Neural progenitor cell (in vitro differentiated cells): ENCODE results near the gene CFL1. TPM values are rescaled to one million over a fixed set of nuclear protein-coding genes. Genes with fewer than 3 reads are reported as not detected.
A peak's percentile ranks its signal among the peaks of the same experiment; 100 is the strongest.

ENCODE experiments used
- DNase-seq: peaks from one replicate; pipeline ENCODE4 v3.0.0-alpha.2; 2016; ENCODE audit warnings: low spot score
- H2AFZ ChIP-seq: fragments of 200-600 bp; sonication (generic); replicated peaks from 2 replicates; pipeline ENCODE4 v1.6.1; 2016; ENCODE audit warnings: antibody characterized with exemption
- H3F3A ChIP-seq: fragments of 200-600 bp; sonication (generic); 2 replicates; pipeline ENCODE4 v1.6.1; 2016; ENCODE audit warnings: antibody characterized with exemption, low read depth
- H3K27ac ChIP-seq: fragments of 200-600 bp; sonication (generic); 2 replicates; pipeline ENCODE4 v1.5.1; 2016; ENCODE audit warnings: mild to moderate bottlenecking
- H3K27me3 ChIP-seq: fragments of 200-600 bp; sonication (generic); 2 replicates; pipeline ENCODE4 v1.6.1; 2016; ENCODE audit warnings: mild to moderate bottlenecking, moderate library complexity
- H3K36me3 ChIP-seq: fragments of 200-600 bp; sonication (generic); 2 replicates; pipeline ENCODE4 v1.5.1; 2016
- H3K4me1 ChIP-seq: fragments of 200-600 bp; sonication (generic); 2 replicates; pipeline ENCODE4 v1.6.1; 2016; ENCODE audit warnings: mixed run types
- H3K4me2 ChIP-seq: fragments of 200-600 bp; sonication (generic); 2 replicates; pipeline ENCODE4 v1.6.1; 2016
- H3K4me3 ChIP-seq: fragments of 200-600 bp; sonication (generic); 2 replicates; pipeline ENCODE4 v1.5.1; 2016
- H3K79me2 ChIP-seq: fragments of 200-600 bp; sonication (generic); 2 replicates; pipeline ENCODE4 v1.6.1; 2016; ENCODE audit warnings: low read depth
- H3K9ac ChIP-seq: fragments of 200-600 bp; sonication (generic); 2 replicates; pipeline ENCODE4 v1.6.1; 2016
- H3K9me3 ChIP-seq: fragments of 200-600 bp; sonication (generic); 2 replicates; pipeline ENCODE4 v1.5.1; 2016; ENCODE audit warnings: low read depth
- H4K20me1 ChIP-seq: fragments of 200-600 bp; sonication (generic); 2 replicates; pipeline ENCODE4 v1.6.1; 2016; ENCODE audit warnings: low read depth
- H3K27ac Mint-ChIP-seq: 3 replicates; pipeline ENCODE4 v1.8.0; 2021; ENCODE audit warnings: mixed read lengths
- H3K27me3 Mint-ChIP-seq: 2 replicates; pipeline ENCODE4 v1.8.0; 2022; ENCODE audit warnings: low read depth, mild to moderate bottlenecking, inconsistent platforms, moderate library complexity, mixed read lengths; ENCODE audit not compliant: insufficient read depth
- H3K36me3 Mint-ChIP-seq: 3 replicates; pipeline ENCODE4 v1.8.0; 2021; ENCODE audit warnings: mixed read lengths
- H3K4me1 Mint-ChIP-seq: 3 replicates; pipeline ENCODE4 v1.8.0; 2021; ENCODE audit warnings: mixed read lengths
- H3K4me3 Mint-ChIP-seq: 3 replicates; pipeline ENCODE4 v1.8.0; 2021; ENCODE audit warnings: mild to moderate bottlenecking, moderate library complexity, mixed read lengths
- H3K9me3 Mint-ChIP-seq: 3 replicates; pipeline ENCODE4 v1.8.0; 2020; ENCODE audit warnings: mixed read lengths
- EZH2 ChIP-seq: fragments of 200-600 bp; sonication (generic); IDR thresholded peaks from 2 replicates; pipeline ENCODE4 v1.6.1; 2017; ENCODE audit warnings: antibody characterized with exemption, mild to moderate bottlenecking, moderate library complexity
- EZH2phosphoT487 ChIP-seq: fragments of 200-600 bp; sonication (generic); IDR thresholded peaks from 2 replicates; pipeline ENCODE4 v1.6.1; 2017; ENCODE audit warnings: antibody characterized with exemption
- total RNA-seq: library from RNA; depleted of rRNA; stranded (reverse); fragments of >200 nt; gene quantifications from 2 replicates; pipeline ENCODE4 v1.2.3, GENCODE V29; 2015; ENCODE audit warnings: low replicate concordance
- TF ChIP-seq, protein P1 (sequence below): fragments of 200-600 bp; sonication (generic); IDR thresholded peaks from 2 replicates; pipeline ENCODE4 v1.5.1; 2017; ENCODE audit warnings: antibody characterized with exemption, mild to moderate bottlenecking

Gene CFL1
- total RNA-seq, 1 donor from 2014 or later: 704 TPM

DNA sequence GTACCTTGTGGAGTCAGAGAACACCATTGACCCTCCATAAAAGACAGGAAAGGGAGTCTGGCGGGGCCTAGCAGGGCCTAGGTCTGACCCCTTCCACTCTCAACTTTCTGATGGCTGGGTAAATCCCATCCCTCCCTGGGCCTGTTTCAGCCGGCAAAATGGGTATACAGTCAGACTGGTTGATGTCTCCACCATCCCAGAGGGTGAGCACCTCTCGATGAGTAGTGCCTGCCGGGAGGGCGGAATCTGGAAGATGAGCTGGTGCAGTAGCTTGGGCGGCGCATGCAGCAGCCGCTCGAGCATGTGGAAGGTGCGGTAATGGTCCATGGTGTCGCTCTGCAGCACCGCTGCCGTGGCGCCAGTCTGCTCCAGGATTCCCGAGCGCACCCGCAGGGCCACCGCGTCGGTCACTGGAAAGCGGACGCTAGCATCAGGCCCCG is 29.8 kb upstream of the CFL1 start:
- Mint-ChIP-seq H3K27me3 (peaks cover 8% of the 10 kb centered on the region), H3K4me3 (peak overlapping the region; percentile 98), H3K27ac (peak overlapping the region; percentile 91), H3K9me3 (no peaks in the 10 kb centered on the region), H3K4me1 (peaks cover 51% of the 10 kb centered on the region), H3K36me3 (peaks cover 21% of the 10 kb centered on the region)
- Histone ChIP-seq H3K9ac (peak overlapping the region; percentile 58), H3K9me3 (no peaks in the 10 kb centered on the region), H3K4me3 (peak overlapping the region; percentile 66), H3K4me2 (peak overlapping the region; percentile 98), H3K79me2 (peaks cover 31% of the 10 kb centered on the region), H3K4me1 (peaks cover 21% of the 10 kb centered on the region), H3F3A (peaks cover 49% of the 10 kb centered on the region), H3K36me3 (peaks cover 4% of the 10 kb centered on the region), H4K20me1 (peaks cover 24% of the 10 kb centered on the region), H3K27ac (peak overlapping the region; percentile 82), H2AFZ (peak overlapping the region; percentile 59), H3K27me3 (peaks cover 18% of the 10 kb centered on the region)
- no peak for TF ChIP-seq EZH2phosphoT487
- no peak for DNase-seq

DNA sequence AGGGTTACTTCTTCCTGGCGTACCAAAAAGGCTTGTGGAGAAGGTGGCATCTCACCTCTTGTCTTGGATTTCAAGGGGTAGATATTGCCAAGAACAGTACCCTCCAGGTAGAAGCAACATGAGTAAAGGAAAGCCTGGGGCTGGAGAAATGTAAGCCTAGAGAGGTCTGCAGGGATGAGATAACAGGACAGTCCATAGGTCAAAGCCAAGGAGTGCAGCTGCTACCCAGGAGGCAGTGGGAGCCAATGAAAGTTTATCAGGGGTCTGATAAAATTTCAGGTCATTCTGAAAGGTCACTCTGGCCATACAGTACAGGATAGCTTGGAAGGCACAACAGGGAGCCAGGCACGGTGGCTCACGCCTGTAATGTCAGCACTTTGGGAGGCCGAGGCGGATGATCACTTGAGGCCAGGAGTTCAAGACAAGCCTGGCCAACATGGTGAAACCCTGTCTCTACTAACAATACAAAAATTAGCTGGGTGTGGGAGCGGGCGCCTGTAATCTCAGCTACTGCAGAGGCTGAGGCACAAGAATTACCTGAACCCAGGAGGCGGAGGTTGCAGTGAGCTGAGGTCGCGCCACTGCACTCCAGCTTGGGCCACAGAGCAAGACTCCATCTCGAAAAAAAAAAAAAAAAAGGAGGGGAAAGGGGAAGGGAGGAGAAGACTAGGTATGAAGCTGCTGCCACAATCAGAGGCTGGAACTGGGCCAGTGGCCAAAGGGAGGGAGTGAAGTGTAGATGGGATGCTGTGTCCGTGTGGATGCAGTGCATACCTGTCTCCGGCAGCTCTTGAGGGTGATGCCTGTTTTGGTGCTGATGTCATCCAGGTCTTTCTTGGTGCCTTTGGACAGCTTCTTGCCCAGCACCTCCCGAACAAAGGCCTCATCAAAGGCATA is 29.1 kb upstream of the CFL1 start:
- Mint-ChIP-seq H3K4me3 (peak overlapping the region; percentile 98), H3K9me3 (no peaks in the 10 kb centered on the region), H3K4me1 (peaks cover 44% of the 10 kb centered on the region), H3K27ac (no peak overlapping the region), H3K36me3 (peaks cover 25% of the 10 kb centered on the region), H3K27me3 (peaks cover 2% of the 10 kb centered on the region)
- Histone ChIP-seq H3F3A (peaks cover 43% of the 10 kb centered on the region), H3K27ac (no peak overlapping the region), H3K4me1 (peaks cover 19% of the 10 kb centered on the region), H3K36me3 (peaks cover 4% of the 10 kb centered on the region), H3K9me3 (no peaks in the 10 kb centered on the region), H2AFZ (no peak overlapping the region), H3K4me3 (peak overlapping the region; percentile 66), H3K4me2 (peak overlapping the region; percentile 98), H4K20me1 (peaks cover 17% of the 10 kb centered on the region), H3K79me2 (peaks cover 29% of the 10 kb centered on the region), H3K9ac (peak overlapping the region; percentile 58), H3K27me3 (peaks cover 18% of the 10 kb centered on the region)
- no peak for DNase-seq
- TF ChIP-seq, protein P1, sequence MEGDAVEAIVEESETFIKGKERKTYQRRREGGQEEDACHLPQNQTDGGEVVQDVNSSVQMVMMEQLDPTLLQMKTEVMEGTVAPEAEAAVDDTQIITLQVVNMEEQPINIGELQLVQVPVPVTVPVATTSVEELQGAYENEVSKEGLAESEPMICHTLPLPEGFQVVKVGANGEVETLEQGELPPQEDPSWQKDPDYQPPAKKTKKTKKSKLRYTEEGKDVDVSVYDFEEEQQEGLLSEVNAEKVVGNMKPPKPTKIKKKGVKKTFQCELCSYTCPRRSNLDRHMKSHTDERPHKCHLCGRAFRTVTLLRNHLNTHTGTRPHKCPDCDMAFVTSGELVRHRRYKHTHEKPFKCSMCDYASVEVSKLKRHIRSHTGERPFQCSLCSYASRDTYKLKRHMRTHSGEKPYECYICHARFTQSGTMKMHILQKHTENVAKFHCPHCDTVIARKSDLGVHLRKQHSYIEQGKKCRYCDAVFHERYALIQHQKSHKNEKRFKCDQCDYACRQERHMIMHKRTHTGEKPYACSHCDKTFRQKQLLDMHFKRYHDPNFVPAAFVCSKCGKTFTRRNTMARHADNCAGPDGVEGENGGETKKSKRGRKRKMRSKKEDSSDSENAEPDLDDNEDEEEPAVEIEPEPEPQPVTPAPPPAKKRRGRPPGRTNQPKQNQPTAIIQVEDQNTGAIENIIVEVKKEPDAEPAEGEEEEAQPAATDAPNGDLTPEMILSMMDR: no peak
- no peak for TF ChIP-seq EZH2
- no peak for TF ChIP-seq EZH2phosphoT487

DNA sequence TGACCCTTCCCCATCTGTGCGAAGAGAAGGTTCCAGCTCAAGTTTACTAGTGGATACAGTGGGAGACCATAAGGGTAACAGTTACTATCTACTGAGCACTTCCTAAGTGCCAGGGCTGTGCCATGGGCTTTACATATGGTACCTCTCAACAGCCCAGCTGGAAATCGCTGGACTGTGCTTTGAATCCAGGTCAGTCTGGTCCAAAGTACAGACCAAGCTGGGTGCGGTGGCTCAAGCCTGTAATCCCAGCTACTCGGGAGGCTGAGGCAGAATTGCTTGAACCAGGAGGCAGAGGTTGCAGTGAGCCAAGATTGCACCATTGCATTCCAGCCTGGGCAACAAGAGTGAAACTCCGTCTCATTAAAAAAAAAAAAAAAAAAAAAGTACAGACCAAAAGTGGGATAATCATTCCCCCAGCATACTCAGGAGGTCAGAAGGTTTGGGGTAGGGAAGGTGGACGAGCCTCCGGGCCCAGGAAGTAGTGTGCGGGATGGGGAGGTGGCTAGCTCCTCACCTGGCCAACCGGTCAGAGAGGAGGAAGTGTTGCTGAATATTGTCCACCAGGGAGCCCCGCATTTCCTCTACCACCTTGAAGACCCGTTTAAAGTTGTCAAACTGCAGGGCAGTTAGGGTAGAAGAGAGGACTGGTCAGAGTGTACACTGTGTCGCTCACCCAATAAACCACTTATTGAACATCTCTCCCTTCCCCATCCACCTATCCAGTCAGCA is 28.0 kb upstream of the CFL1 start:
- peaks cover 4% of the 10 kb centered on the region for H3K36me3 ChIP-seq
- Mint-ChIP-seq H3K27me3 (no peaks in the 10 kb centered on the region), H3K9me3 (no peaks in the 10 kb centered on the region), H3K4me3 (peak overlapping the region; percentile 98), H3K27ac (no peak overlapping the region), H3K4me1 (peaks cover 41% of the 10 kb centered on the region), H3K36me3 (peaks cover 25% of the 10 kb centered on the region)
- peaks cover 18% of the 10 kb centered on the region for H3K79me2 ChIP-seq
- H3K4me1 ChIP-seq: peaks cover 14% of the 10 kb centered on the region
- no peak overlapping the region for H2AFZ ChIP-seq
- H3K9ac ChIP-seq: no peak overlapping the region
- H3F3A ChIP-seq: peaks cover 41% of the 10 kb centered on the region
- no peak overlapping the region for H3K4me3 ChIP-seq
- no peak overlapping the region for H3K4me2 ChIP-seq
- peaks cover 18% of the 10 kb centered on the region for H3K27me3 ChIP-seq
- H4K20me1 ChIP-seq: peaks cover 14% of the 10 kb centered on the region
- TF ChIP-seq, protein P1: no peak
- TF ChIP-seq EZH2phosphoT487: no peak
- no peak for TF ChIP-seq EZH2
- no peaks in the 10 kb centered on the region for H3K9me3 ChIP-seq
- DNase-seq: no peak
- no peak overlapping the region for H3K27ac ChIP-seq
